ENCODE results near the gene CA5A. TPM values are rescaled to one million over a fixed set of nuclear protein-coding genes. Genes with fewer than 3 reads are reported as not detected.
A peak's percentile ranks its signal among the peaks of the same experiment; 100 is the strongest.

CA5A gene
- polyA plus RNA-seq, 1 donor from 2014 or later = not detected

- Mint-ChIP-seq H3K36me3 (peaks cover 6% of the 10 kb centered on the region), H3K27ac (peak overlapping the region; percentile 24 to 95 (median 89)), H3K4me3 (peak overlapping the region in 3 of 4 donors; percentile 60 to 79 (median 72)), H3K4me1 (peaks cover 9 to 20% (median 19%) of the 10 kb centered on the region in 3 donors), H3K9me3 (no peaks in the 10 kb centered on the region), H3K27me3 (no peaks in the 10 kb centered on the region)
Measured at GRCh38 chr16:87854053-87854906, 82.0 kb downstream of the CA5A start.

- Mint-ChIP-seq H3K27ac (peak overlapping the region in 2 of 3 donors; percentile 89 to 95), H3K36me3 (peaks cover 5% of the 10 kb centered on the region), H3K4me3 (peak overlapping the region; percentile 25 to 87 (median 78)), H3K9me3 (no peaks in the 10 kb centered on the region), H3K27me3 (no peaks in the 10 kb centered on the region), H3K4me1 (peaks cover 9 to 20% (median 19%) of the 10 kb centered on the region in 3 donors)
Measured at GRCh38 chr16:87853411-87854052, 82.8 kb downstream of the CA5A start.

GRCh38 chr16:87851601-87852000 is 84.7 kb downstream of the CA5A start:
- Mint-ChIP-seq H3K4me3 (no peak overlapping the region), H3K9me3 (no peaks in the 10 kb centered on the region), H3K4me1 (peaks cover 9 to 19% (median 15%) of the 10 kb centered on the region in 3 donors), H3K27me3 (no peaks in the 10 kb centered on the region), H3K27ac (no peak overlapping the region), H3K36me3 (no peaks in the 10 kb centered on the region)

- H3K36me3 Mint-ChIP-seq = no peaks in the 10 kb centered on the region
- H3K27ac Mint-ChIP-seq = peak overlapping the region in 2 of 3 donors; percentile 28 to 92
Measured at GRCh38 chr16:87851141-87851587, 85.2 kb downstream of the CA5A start.

GRCh38 chr16:87850009-87851006 is 86.0 kb downstream of the CA5A start:
- Mint-ChIP-seq H3K4me1 (peaks cover 4 to 9% (median 9%) of the 10 kb centered on the region in 3 donors), H3K27me3 (no peaks in the 10 kb centered on the region), H3K36me3 (no peaks in the 10 kb centered on the region), H3K27ac (peak overlapping the region in 2 of 3 donors; percentile 28 to 92), H3K9me3 (no peaks in the 10 kb centered on the region), H3K4me3 (peak overlapping the region in 2 of 4 donors; percentile 32 to 41)

More at GRCh38 chr16:87851141-87851587, 85.2 kb downstream of the CA5A start:
- Mint-ChIP-seq H3K4me1 (peaks cover 6 to 16% (median 14%) of the 10 kb centered on the region in 3 donors), H3K4me3 (peak overlapping the region in 2 of 4 donors; percentile 32 to 41), H3K9me3 (no peaks in the 10 kb centered on the region), H3K27me3 (no peaks in the 10 kb centered on the region)

GRCh38 chr16:87849419-87850008 is 86.8 kb downstream of the CA5A start:
- no peaks in the 10 kb centered on the region for H3K27me3 Mint-ChIP-seq
- H3K27ac Mint-ChIP-seq = no peak overlapping the region
- H3K9me3 Mint-ChIP-seq = no peaks in the 10 kb centered on the region
- no peak overlapping the region for H3K4me3 Mint-ChIP-seq
- H3K36me3 Mint-ChIP-seq = no peaks in the 10 kb centered on the region
- H3K4me1 Mint-ChIP-seq = peaks cover 4 to 9% (median 7%) of the 10 kb centered on the region in 3 donors

- H3K27ac Mint-ChIP-seq = no peak overlapping the region
- H3K36me3 Mint-ChIP-seq = no peaks in the 10 kb centered on the region
- peaks cover 4 to 7% (median 6%) of the 10 kb centered on the region in 3 donors for H3K4me1 Mint-ChIP-seq
- no peaks in the 10 kb centered on the region for H3K27me3 Mint-ChIP-seq
- H3K4me3 Mint-ChIP-seq = peak overlapping the region in 1 of 4 donors; percentile 39
- H3K9me3 Mint-ChIP-seq = no peaks in the 10 kb centered on the region
Measured at GRCh38 chr16:87848676-87849345, 87.5 kb downstream of the CA5A start.

- Mint-ChIP-seq H3K36me3 (no peaks in the 10 kb centered on the region), H3K27me3 (no peaks in the 10 kb centered on the region), H3K4me3 (no peak overlapping the region), H3K9me3 (no peaks in the 10 kb centered on the region), H3K4me1 (peaks cover 2 to 6% (median 4%) of the 10 kb centered on the region in 3 donors), H3K27ac (no peak overlapping the region)
Measured at GRCh38 chr16:87847785-87848675, 88.3 kb downstream of the CA5A start.

- Mint-ChIP-seq H3K4me1 (peaks cover 0 to 12% (median 3%) of the 10 kb centered on the region in 3 donors), H3K9me3 (no peaks in the 10 kb centered on the region)
Measured at GRCh38 chr16:87847467-87847784, 88.9 kb downstream of the CA5A start.

GRCh38 chr16:87846705-87847466 is 89.4 kb downstream of the CA5A start:
- Mint-ChIP-seq H3K36me3 (no peaks in the 10 kb centered on the region), H3K9me3 (no peaks in the 10 kb centered on the region), H3K27ac (peak overlapping the region in 1 of 3 donors; percentile 23), H3K4me1 (peaks cover 0 to 16% (median 3%) of the 10 kb centered on the region in 3 donors), H3K27me3 (no peaks in the 10 kb centered on the region), H3K4me3 (no peak overlapping the region)

More at GRCh38 chr16:87847467-87847784, 88.9 kb downstream of the CA5A start:
- H3K27ac Mint-ChIP-seq = peak overlapping the region in 1 of 3 donors; percentile 23
- H3K27me3 Mint-ChIP-seq = no peaks in the 10 kb centered on the region
- H3K4me3 Mint-ChIP-seq = no peak overlapping the region
- no peaks in the 10 kb centered on the region for H3K36me3 Mint-ChIP-seq

GRCh38 chr16:87845807-87846619 is 90.3 kb downstream of the CA5A start:
- Mint-ChIP-seq H3K36me3 (no peaks in the 10 kb centered on the region), H3K27me3 (no peaks in the 10 kb centered on the region), H3K4me1 (peaks cover 0 to 16% (median 3%) of the 10 kb centered on the region in 3 donors), H3K27ac (peak overlapping the region in 1 of 3 donors; percentile 43), H3K4me3 (no peak overlapping the region), H3K9me3 (no peaks in the 10 kb centered on the region)

GRCh38 chr16:87845213-87845612 is 91.1 kb downstream of the CA5A start:
- Mint-ChIP-seq H3K27me3 (no peaks in the 10 kb centered on the region), H3K27ac (peak overlapping the region in 1 of 3 donors; percentile 43), H3K36me3 (no peaks in the 10 kb centered on the region), H3K4me3 (no peak overlapping the region), H3K9me3 (no peaks in the 10 kb centered on the region), H3K4me1 (peaks cover 0 to 16% (median 3%) of the 10 kb centered on the region in 3 donors)

Data from IgD-negative memory B cell (primary cell).